ENCODE results near the gene CRIP1. TPM values are rescaled to one million over a fixed set of nuclear protein-coding genes. Genes with fewer than 3 reads are reported as not detected.

The CRIP1 gene
- total and polyA plus RNA-seq, 2 experiments from 2014 or later: 0.80 to 8.4 TPM

- TF ChIP-seq, protein P1, sequence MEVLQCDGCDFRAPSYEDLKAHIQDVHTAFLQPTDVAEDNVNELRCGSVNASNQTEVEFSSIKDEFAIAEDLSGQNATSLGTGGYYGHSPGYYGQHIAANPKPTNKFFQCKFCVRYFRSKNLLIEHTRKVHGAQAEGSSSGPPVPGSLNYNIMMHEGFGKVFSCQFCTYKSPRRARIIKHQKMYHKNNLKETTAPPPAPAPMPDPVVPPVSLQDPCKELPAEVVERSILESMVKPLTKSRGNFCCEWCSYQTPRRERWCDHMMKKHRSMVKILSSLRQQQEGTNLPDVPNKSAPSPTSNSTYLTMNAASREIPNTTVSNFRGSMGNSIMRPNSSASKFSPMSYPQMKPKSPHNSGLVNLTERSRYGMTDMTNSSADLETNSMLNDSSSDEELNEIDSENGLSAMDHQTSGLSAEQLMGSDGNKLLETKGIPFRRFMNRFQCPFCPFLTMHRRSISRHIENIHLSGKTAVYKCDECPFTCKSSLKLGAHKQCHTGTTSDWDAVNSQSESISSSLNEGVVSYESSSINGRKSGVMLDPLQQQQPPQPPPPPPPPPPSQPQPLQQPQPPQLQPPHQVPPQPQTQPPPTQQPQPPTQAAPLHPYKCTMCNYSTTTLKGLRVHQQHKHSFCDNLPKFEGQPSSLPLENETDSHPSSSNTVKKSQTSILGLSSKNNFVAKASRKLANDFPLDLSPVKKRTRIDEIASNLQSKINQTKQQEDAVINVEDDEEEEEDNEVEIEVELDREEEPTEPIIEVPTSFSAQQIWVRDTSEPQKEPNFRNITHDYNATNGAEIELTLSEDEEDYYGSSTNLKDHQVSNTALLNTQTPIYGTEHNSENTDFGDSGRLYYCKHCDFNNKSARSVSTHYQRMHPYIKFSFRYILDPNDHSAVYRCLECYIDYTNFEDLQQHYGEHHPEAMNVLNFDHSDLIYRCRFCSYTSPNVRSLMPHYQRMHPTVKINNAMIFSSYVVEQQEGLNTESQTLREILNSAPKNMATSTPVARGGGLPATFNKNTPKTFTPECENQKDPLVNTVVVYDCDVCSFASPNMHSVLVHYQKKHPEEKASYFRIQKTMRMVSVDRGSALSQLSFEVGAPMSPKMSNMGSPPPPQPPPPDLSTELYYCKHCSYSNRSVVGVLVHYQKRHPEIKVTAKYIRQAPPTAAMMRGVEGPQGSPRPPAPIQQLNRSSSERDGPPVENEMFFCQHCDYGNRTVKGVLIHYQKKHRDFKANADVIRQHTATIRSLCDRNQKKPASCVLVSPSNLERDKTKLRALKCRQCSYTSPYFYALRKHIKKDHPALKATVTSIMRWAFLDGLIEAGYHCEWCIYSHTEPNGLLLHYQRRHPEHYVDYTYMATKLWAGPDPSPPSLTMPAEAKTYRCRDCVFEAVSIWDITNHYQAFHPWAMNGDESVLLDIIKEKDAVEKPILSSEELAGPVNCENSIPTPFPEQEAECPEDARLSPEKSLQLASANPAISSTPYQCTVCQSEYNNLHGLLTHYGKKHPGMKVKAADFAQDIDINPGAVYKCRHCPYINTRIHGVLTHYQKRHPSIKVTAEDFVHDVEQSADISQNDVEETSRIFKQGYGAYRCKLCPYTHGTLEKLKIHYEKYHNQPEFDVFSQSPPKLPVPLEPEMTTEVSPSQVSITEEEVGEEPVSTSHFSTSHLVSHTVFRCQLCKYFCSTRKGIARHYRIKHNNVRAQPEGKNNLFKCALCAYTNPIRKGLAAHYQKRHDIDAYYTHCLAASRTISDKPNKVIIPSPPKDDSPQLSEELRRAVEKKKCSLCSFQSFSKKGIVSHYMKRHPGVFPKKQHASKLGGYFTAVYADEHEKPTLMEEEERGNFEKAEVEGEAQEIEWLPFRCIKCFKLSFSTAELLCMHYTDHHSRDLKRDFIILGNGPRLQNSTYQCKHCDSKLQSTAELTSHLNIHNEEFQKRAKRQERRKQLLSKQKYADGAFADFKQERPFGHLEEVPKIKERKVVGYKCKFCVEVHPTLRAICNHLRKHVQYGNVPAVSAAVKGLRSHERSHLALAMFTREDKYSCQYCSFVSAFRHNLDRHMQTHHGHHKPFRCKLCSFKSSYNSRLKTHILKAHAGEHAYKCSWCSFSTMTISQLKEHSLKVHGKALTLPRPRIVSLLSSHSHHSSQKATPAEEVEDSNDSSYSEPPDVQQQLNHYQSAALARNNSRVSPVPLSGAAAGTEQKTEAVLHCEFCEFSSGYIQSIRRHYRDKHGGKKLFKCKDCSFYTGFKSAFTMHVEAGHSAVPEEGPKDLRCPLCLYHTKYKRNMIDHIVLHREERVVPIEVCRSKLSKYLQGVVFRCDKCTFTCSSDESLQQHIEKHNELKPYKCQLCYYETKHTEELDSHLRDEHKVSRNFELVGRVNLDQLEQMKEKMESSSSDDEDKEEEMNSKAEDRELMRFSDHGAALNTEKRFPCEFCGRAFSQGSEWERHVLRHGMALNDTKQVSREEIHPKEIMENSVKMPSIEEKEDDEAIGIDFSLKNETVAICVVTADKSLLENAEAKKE (CRISPR knock-in tag; IDR thresholded peaks at IDR 0.05): no peak
These were observed 50.2 kb downstream of the CRIP1 start (continued) for GRCh38 chr14:105536691-105537579.

DNA sequence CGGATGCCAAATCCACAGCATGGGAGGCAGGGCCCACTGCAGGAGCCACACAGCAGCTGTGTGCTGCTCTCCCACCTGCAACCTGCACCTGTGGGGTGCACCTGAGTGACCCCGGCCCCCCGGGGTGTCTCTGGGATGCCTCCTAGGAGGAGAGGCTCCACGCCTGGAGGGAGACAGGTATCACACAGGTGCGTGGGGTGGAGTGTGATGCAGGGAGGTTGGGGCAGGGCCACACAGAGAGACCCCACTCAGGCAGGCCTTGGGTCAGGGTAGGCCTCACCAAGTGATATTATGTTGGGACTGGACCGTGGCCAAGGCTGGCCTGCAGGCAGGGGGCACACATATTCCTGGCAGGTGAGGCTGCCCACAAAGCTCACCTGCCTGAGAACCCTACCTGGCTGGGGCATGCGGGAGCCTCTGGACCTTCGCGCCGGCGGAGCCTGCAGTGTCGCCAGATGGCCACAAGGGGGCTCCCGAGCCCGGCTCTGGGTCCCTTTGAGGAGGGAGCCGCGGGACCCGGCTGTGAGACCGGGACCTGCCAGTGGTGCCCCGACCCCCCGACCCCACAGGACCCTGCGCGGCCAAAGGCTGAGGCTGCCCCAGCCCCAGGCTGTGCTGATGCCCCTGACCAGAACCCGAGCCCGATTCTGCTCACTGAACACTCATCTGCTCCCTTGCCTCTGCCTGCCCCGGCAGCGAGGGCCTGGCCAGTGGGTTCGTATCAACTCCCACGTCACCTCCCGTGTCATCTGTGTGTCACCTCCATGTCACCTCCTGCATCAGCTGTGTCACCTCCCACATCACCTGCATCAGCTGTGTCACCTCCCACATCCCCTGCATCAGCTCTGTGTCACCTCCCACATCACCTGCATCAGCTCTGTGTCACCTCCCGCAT, 51.1 kb downstream of the CRIP1 start:
- Histone ChIP-seq H3K27ac (ENCODE audit: low read depth) (no peak overlapping the region), H3K79me2 (replicated peaks; ENCODE audit: insufficient read depth) (no peaks in the 10 kb centered on the region), H2AFZ (no peak overlapping the region), H3K27me3 (ENCODE audit: insufficient read depth) (no peaks in the 10 kb centered on the region), H3K9me2 (ENCODE audit: insufficient read depth) (no peaks in the 10 kb centered on the region), H3F3A (replicated peaks; ENCODE audit: low read depth) (no peaks in the 10 kb centered on the region), H3K4me3 (no peak overlapping the region), H4K20me1 (replicated peaks; ENCODE audit: insufficient read depth) (no peaks in the 10 kb centered on the region), H3K4me1 (ENCODE audit: insufficient read depth) (no peaks in the 10 kb centered on the region), H3K4me2 (no peak overlapping the region), H3K36me3 (ENCODE audit: insufficient read depth) (no peaks in the 10 kb centered on the region)
- Mint-ChIP-seq H3K27ac (no peak overlapping the region), H3K27me3 (ENCODE audit: insufficient read depth, low read depth, poor library complexity) (peaks cover 10% of the 10 kb centered on the region), H3K4me3 (no peak overlapping the region), H3K9me3 (peaks cover 78% of the 10 kb centered on the region), H3K36me3 (ENCODE audit: low read depth) (peaks cover 23% of the 10 kb centered on the region), H3K4me1 (no peaks in the 10 kb centered on the region; the same call in 2 of the 3 replicates)
- no peak for TF ChIP-seq NANOG (IDR thresholded peaks at IDR 0.05; ENCODE audit: borderline replicate concordance)
- TF ChIP-seq, protein P2, sequence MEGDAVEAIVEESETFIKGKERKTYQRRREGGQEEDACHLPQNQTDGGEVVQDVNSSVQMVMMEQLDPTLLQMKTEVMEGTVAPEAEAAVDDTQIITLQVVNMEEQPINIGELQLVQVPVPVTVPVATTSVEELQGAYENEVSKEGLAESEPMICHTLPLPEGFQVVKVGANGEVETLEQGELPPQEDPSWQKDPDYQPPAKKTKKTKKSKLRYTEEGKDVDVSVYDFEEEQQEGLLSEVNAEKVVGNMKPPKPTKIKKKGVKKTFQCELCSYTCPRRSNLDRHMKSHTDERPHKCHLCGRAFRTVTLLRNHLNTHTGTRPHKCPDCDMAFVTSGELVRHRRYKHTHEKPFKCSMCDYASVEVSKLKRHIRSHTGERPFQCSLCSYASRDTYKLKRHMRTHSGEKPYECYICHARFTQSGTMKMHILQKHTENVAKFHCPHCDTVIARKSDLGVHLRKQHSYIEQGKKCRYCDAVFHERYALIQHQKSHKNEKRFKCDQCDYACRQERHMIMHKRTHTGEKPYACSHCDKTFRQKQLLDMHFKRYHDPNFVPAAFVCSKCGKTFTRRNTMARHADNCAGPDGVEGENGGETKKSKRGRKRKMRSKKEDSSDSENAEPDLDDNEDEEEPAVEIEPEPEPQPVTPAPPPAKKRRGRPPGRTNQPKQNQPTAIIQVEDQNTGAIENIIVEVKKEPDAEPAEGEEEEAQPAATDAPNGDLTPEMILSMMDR (conservative IDR thresholded peaks at IDR 0.05; ENCODE audit: low read depth in 2 of 2): peak; percentile 66 to 69
- DNase-seq (ENCODE audit: low spot score): peak; percentile 51
- ATAC-seq: peak; percentile 90

Other genes with a start within 250 kb of the CRIP1 start
- gene BTBD6, start 238.4 kb upstream of the CRIP1 start, total RNA-seq (2014; rRNA removed; shearing (Covaris generic)): 11.6 and 12.1 TPM in 2 replicates
- gene BTBD6, start 238.4 kb upstream of the CRIP1 start, polyA plus RNA-seq (2016; fragmentation: Nextera tagmentation; extraction: Ambion mirVana): 2.2 and 3.2 TPM in 2 replicates
- 27.8 and 29.9 TPM in 2 replicates for gene BRF1, start 185.9 kb upstream of the CRIP1 start, total RNA-seq (2014; rRNA removed; shearing (Covaris generic))
- gene BRF1, start 185.9 kb upstream of the CRIP1 start, polyA plus RNA-seq (2016; fragmentation: Nextera tagmentation; extraction: Ambion mirVana): 7.6 and 8.6 TPM in 2 replicates
- gene PACS2, start 172.1 kb upstream of the CRIP1 start, total RNA-seq (2014; rRNA removed; shearing (Covaris generic)): 67.7 and 79.0 TPM in 2 replicates
- 22.5 and 27.5 TPM in 2 replicates for gene PACS2, start 172.1 kb upstream of the CRIP1 start, polyA plus RNA-seq (2016; fragmentation: Nextera tagmentation; extraction: Ambion mirVana)
- gene TEX22, start 88.3 kb upstream of the CRIP1 start, total RNA-seq (2014; rRNA removed; shearing (Covaris generic)): 0.21 and 0.54 TPM in 2 replicates
- 0.10 and 0.21 TPM in 2 replicates for gene TEX22, start 88.3 kb upstream of the CRIP1 start, polyA plus RNA-seq (2016; fragmentation: Nextera tagmentation; extraction: Ambion mirVana)
- gene MTA1, start 67.1 kb upstream of the CRIP1 start, total RNA-seq (2014; rRNA removed; shearing (Covaris generic)): 104 and 126 TPM in 2 replicates
- gene MTA1, start 67.1 kb upstream of the CRIP1 start, polyA plus RNA-seq (2016; fragmentation: Nextera tagmentation; extraction: Ambion mirVana): 53.3 and 63.2 TPM in 2 replicates
- 3.4 and 5.0 TPM in 2 replicates for gene CRIP2, start 12.1 kb upstream of the CRIP1 start, total RNA-seq (2014; rRNA removed; shearing (Covaris generic))
- 9.6 and 12.3 TPM in 2 replicates for gene CRIP2, start 12.1 kb upstream of the CRIP1 start, polyA plus RNA-seq (2016; fragmentation: Nextera tagmentation; extraction: Ambion mirVana)
- 3.9 and 16.3 TPM in 2 replicates for gene TEDC1, start 4.4 kb downstream of the CRIP1 start, total RNA-seq (2014; rRNA removed; shearing (Covaris generic))
- gene TEDC1, start 4.4 kb downstream of the CRIP1 start, polyA plus RNA-seq (2016; fragmentation: Nextera tagmentation; extraction: Ambion mirVana): 4.1 and 5.9 TPM in 2 replicates
- 0.93 and 1.3 TPM in 2 replicates for gene TMEM121, start 39.7 kb downstream of the CRIP1 start, total RNA-seq (2014; rRNA removed; shearing (Covaris generic))
- gene TMEM121, start 39.7 kb downstream of the CRIP1 start, polyA plus RNA-seq (2016; fragmentation: Nextera tagmentation; extraction: Ambion mirVana): 0.13 and 0.42 TPM in 2 replicates

Data from GM23338 (cell line).